COR-L47 (cell line): ENCODE results near the gene GABRE.
"Not testable (repeated sequence)": the region's sequence is repeated elsewhere in the genome, so short reads cannot be mapped to it uniquely, and the experiment has no call there.

Source experiments
- DNase-seq: peaks from one replicate; lab custom pipeline; 2025; lab: John Stamatoyannopoulos, UW

GABRE gene

DNA sequence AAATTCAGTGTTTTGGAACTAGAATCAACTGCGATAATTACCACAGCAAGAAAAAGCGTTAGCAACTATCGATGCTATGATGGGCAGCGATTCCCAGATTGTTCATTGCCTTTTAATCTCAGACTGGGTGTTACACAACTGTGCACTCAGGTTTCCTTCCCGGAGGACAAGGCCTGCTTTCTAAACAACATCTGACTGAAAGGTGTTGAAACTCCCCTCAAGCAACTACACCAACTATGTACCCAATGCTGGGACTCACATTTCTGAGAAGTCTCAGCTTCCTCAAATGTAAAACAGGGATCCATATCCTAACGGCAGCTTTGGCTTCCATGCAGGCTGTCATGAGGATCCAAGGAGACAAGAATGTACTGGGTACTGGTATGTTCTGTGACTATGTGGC is 8.2 kb downstream of the GABRE start:
- no peak for DNase-seq

DNA sequence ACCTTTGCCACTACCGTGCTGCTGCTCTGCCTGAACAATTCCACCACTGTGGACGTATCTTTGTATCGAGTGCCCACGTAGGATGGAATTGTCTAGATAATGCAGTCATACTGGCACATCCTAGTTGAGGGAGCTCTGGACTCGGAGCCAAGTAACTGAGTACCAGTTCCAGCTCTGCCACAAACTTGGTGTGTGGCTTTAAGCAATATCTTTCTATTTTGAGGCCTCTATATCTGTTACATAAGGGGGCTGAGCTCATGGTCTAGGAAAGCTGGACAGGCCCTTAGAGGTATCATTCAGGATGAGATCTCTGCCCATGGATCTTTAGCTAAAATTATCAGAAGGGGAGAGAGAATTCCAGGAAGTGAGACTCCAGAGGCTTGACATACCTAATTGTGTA is 12.4 kb downstream of the GABRE start:
- no peak for DNase-seq

DNA sequence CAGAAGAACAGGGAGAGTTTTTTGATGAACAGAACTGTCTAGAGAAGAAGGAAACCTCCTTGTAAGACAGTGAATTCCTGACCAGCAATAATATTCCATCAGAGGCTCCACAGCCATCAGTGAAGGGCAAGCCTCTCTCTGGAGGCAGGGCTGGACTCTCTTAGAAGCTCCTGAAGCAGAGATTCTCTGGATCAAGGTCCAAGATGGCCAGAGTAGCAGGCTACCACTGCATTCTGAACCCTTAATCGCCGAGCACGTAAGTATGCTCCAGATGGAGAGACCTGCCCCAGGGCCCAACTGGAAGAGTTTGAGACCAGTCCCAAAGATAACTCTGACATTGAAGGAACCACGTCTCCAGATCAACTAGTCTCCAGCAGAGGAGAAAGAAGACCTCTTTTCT is 16.4 kb downstream of the GABRE start:
- DNase-seq = no peak

DNA sequence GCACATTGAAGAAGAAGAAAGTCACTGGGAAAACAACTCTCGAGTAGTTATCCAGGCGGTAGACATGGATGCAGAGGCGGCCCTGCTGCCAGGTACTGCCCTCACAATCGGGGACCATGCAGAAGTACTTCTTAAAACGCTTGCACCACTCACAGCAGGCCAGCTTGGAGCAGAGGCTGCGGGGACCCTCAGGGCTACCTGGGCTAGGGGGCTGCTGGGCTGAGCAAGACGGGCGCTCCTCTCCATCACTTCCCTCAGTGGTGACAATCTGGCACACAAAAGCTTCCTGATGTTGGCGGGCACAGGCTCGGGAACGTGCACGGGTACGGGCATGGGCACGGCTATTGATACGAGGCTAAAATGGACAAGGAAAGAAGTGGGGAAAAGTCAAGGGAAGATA is 19.7 kb downstream of the GABRE start:
- DNase-seq = no peak

DNA sequence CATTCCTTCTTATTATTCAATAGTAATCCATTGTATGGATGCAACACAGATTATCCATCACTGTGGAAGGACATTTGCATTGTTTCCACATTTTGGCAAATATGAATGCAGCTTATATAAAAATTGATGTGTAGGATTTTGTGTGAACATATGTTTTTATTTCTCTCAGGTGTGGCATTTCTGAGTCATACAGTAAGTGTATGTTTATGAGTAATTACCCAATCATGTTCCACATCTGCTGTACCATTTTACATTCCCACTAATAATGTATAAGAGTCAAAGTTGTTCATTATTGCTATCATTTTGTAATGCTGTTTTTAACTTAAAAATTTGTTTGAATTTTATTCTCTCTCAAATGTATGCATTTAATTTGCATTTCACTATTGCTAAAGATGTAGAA is 36.3 kb downstream of the GABRE start:
- no peak for DNase-seq

DNA sequence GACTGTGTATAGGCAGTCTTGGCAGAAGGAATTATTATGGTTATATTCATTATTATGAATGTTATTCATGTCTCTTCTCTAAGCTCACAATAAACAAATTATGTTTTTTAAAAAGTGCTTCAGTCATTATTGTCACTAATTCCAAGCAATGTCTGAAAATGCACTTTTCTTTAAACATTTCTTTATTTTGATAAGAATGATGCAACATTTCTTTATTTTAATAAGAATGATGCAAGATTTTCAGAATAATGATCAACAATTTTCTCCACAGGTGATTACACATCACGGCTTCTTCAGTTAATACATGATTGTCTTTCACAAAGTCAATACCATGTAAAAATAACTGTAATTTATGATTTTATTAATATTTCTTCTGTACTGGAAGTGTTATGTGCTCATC is 39.1 kb downstream of the GABRE start:
- DNase-seq = no peak

DNA sequence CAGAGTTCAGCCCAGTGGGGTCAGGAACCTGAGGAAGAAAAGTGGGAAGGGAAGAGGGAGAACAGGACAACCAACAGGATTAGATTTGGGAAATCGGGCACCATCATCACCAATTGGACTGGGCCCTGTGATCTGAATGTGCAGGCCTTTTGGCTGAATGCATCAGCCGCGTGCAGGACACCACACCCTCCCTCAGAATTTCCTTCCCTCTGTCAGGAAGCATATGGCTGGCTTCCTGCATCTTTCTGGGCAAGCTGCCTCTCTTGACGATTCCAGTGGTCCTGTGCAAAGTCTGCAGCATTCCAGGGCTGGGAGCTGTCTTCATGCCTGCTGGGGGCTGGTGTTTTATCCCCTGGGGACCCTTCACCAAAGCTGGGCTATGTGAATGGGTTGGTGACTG is 45.4 kb downstream of the GABRE start:
- no peak for DNase-seq

DNA sequence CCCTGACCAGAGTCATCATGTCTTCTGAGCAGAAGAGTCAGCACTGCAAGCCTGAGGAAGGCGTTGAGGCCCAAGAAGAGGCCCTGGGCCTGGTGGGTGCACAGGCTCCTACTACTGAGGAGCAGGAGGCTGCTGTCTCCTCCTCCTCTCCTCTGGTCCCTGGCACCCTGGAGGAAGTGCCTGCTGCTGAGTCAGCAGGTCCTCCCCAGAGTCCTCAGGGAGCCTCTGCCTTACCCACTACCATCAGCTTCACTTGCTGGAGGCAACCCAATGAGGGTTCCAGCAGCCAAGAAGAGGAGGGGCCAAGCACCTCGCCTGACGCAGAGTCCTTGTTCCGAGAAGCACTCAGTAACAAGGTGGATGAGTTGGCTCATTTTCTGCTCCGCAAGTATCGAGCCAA is 50.8 kb downstream of the GABRE start:
- DNase-seq = no peak

DNA sequence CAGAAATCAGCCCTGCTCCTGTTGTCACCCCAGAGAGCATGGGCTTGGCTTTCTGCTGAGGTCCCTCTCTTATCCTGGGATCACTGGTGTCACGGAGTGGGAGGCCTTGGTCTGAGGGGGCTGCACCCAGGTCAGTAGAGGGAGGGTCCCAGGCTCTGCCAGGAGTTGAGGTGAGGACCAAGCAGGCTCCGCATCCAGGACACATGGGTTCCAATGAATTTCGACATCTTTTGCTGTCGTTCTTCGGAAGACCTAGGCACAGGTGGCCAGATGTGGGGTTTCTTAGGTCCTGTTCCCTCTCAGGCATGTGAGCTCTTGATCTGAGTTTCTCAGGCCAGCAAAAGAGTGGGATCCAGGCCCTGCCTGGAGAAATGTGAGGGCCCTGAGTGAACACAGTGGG is 51.8 kb downstream of the GABRE start:
- no peak for DNase-seq

DNA sequence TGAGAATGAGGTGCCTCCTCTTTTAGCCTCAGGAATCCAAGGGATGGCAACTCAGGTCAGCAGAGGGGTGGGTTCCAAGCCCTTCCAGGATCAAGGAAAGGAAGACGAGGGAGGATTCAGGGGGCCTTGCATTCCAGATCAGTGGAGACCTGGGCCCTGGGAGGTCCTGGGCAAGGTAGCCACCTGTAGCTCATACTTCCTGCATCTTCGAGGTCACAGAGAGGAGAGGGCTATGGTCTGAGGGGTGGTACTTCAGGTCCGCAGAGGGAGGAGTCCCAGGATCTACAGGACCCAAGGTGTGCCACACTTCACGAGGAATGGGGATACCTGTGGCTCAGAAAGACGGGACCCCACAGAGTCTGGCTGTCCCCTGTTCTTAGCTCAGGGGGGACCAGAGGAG is 52.6 kb downstream of the GABRE start:
- DNase-seq = no peak

DNA sequence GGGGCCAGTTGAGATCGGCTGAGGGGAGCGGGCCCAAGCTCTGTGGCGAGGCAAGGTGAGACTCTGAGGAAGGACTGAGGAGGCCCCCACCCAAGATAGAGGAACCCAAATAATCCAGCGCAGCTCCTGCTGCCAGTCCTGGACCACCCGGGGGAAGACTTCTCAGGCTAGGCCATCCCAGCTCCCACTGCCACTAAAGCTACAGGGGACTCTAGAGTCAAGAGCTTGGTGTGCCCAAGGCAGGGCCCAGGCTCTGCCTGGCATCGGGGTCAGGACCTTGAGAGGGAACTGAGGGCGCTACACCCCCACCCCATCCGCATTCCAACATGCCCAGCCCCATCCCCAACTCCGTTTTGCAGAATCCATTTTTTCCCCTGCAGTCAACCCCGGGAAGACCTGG is 53.2 kb downstream of the GABRE start:
- DNase-seq = no peak

DNA sequence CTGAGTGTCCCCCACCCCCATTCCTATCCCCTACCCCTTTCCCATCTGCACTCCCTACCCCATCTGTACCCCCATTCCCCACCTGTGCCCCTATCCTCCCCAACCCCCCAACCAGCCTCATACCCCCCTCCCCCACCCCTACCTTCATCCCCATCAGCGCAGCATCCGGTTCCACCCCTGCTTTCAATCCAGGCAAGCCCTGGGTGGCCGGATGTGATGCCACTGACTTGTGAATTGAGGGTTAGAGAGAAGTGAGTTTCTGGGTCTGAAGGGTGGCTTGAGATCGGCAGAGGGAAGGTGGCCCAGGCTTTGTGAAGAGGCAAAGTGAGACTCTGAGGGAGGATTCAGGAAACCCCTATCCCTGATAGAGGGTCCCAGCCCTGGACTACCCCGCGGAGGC is 53.9 kb downstream of the GABRE start:
- no peak for DNase-seq

DNA sequence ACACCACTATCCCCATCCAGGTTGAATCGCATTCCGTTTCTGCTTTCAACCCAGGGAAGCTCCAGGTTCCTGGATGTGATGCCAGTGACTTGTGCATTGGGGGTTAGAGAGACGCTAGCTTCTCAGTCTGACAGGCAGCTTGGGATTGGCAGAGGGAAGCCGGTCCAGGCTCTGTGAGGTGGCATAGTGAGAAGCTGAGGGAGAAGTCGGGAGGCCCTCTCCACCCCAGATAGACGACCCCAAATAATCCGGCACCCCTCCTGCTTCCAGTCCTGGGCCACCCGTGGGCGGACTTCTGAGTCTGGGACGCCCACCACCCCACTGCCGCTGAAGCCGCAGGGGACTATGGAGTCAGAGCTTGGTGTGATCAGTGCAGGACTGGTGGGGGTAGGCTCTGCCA is 54.4 kb downstream of the GABRE start:
- DNase-seq = no peak

DNA sequence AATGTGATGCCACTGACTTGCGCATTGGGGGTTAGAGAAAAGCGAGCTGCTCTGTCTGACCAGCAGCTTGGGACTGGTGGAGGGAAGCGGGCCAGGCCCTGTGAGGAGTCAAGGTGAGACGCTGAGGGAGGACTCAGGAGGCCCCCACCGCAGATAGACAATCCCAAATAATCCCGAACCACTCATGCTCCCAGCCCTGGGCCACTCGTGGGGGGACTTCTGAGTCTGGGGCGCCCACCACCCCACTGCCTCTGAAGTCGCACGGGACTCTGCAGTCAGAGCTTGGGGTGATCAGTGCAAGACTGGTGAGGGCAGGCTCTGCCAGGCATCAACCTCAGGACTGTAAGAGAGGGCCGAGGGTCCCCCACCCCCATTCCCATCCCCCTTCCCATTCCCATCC is 54.9 kb downstream of the GABRE start:
- no peak for DNase-seq

DNA sequence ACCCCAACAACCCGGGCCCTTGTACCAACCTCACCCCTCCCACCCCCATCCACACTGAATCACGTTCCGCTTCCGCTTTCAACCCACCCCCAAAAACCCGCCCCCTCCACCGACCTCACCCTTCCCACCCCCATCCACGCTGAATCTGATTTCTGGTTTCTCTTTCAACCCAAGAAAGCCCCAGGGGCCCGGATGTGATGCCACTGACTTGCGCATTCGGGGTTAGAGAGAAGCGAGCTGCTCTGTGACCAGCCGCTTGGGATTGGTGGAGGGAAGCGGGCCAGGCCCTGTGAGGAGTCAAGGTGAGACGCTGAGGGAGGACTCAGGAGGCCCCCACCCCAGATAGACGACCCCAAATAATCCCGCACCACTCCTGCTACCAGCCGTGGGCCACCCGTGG is 55.7 kb downstream of the GABRE start:
- DNase-seq = not testable (repeated sequence)

DNA sequence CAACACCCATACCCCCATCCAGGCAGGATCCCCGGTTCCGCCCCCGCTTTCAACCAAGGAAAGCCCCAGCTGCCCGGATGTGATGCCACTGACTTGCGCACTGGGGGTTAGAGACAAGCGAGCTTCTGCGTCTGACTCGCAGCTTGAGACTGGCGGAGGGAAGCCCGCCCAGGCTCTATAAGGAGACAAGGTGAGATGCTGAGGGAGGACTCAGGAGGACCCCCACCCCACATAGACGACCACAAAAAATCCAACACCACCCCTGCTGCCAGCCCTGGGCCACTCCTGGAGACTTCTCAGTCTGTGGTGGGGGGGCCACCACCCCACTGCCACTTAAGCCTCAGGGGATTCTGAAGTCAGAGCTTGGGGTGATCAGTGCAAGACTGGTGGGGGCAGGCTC is 61.7 kb downstream of the GABRE start, which contains the start of gene MAGEA4:
Gene MAGEA4, plus strand, starts transcription at position 110 of the 400 bp plus-strand sequence. CDS start 10,776 bp downstream, outside the sequence.
- no peak for DNase-seq

DNA sequence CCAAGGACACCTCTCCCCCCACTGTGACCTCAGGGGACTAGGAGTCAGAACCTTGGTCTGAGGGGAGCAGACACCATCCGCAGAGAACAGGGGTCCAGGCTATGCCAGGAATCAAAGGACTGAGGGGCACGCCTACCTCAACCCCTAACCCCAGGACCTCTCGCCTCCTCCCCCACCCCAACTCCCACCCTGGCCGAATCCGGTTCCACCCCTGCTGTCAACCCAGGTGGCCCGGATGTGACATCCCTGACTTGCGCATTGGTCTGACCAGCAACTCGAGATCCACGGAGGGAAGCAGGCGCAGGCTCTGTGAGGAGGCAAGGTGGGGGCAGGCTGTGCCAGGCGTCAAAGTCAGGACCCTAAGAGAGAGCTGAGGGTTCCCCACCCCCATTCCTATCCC is 62.3 kb downstream of the GABRE start:
- no peak for DNase-seq

DNA sequence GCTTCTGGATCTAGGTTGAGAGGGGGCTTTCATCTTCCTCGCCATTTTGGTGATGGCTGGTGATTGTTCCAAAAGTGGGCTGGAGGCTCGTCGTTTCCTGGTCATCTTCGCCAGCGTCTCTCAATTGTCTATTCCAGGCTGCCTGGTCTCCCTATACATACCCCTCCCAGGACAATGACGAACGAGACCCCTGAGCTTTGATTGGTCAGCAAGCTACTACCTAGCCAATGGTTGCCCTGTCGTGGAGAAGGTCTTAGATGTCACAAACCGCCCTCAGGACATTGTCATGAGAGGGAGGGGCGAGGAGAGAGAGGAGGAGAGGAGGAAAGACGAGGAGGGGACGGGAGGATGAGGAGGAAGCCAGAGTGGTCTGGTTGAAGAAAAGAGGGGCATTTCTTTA is 69.5 kb downstream of the GABRE start:
- no peak for DNase-seq
